GM19035 (cell line): Measurements from ENCODE around the gene IFNG-AS1.

ENCODE experiments used
- ATAC-seq: cut with Tn5 transposase; IDR thresholded peaks from one replicate; pipeline ENCODE4 v1.9.1; 2021; ENCODE audit not compliant: unreplicated experiment

IFNG-AS1 gene

GRCh38 chr12:68034567-68034966 is 45.3 kb downstream of the IFNG-AS1 start:
- ATAC-seq: no peak

GRCh38 chr12:68036642-68037041 is 47.4 kb downstream of the IFNG-AS1 start:
- no peak for ATAC-seq

GRCh38 chr12:68037616-68038255 is 48.5 kb downstream of the IFNG-AS1 start:
- no peak for ATAC-seq

- ATAC-seq: no peak
Observed at GRCh38 chr12:68038650-68039049, 49.4 kb downstream of the IFNG-AS1 start.

- ATAC-seq: no peak
Observed at GRCh38 chr12:68040450-68041075, 51.3 kb downstream of the IFNG-AS1 start.

- peak; percentile 74 for ATAC-seq
Observed at GRCh38 chr12:68042212-68042699, 53.0 kb downstream of the IFNG-AS1 start.

- ATAC-seq: no peak
Observed at GRCh38 chr12:68043435-68043834, 54.2 kb downstream of the IFNG-AS1 start.

GRCh38 chr12:68048648-68049297 is 59.5 kb downstream of the IFNG-AS1 start:
- ATAC-seq: no peak

GRCh38 chr12:68056300-68056699 is 67.1 kb downstream of the IFNG-AS1 start:
- no peak for ATAC-seq

- ATAC-seq: no peak
Observed at GRCh38 chr12:68063900-68064590, 74.8 kb downstream of the IFNG-AS1 start.

- no peak for ATAC-seq
Observed at GRCh38 chr12:68065163-68065562, 75.9 kb downstream of the IFNG-AS1 start.

GRCh38 chr12:68065687-68066086 is 76.4 kb downstream of the IFNG-AS1 start:
- ATAC-seq: no peak

GRCh38 chr12:68067762-68068376 is 78.6 kb downstream of the IFNG-AS1 start:
- ATAC-seq: no peak

- ATAC-seq: no peak
Observed at GRCh38 chr12:68069275-68069674, 80.0 kb downstream of the IFNG-AS1 start.
